PC-3 (cell line): ENCODE results near the gene YTHDC2. TPM values are rescaled to one million over a fixed set of nuclear protein-coding genes. Genes with fewer than 3 reads are reported as not detected.

ENCODE experiments used
- ATAC-seq: fragments of 200-7000 bp; cut with Tn5 transposase; 2 replicates; pipeline ENCODE4 v1.9.1; 2020; ENCODE audit warnings: mild to moderate bottlenecking, moderate library complexity
- BruUV-seq: library from RNA; stranded (reverse); fragments of 400-500 nt; replicated peaks from 2 replicates; lab custom pipeline; 2021; lab: Mats Ljungman, UMichigan
- CTCF ChIA-PET: fragments of 300-600 bp; sonication (Branson Sonifier 250); formaldehyde crosslinking; loops from one replicate; lab custom pipeline; 2022; ENCODE audit warnings: antibody characterized with exemption; lab: Charles Lee
- POLR2A ChIA-PET: fragments of 300-600 bp; sonication (Branson Sonifier 250); formaldehyde crosslinking; loops from one replicate; lab custom pipeline; 2022; ENCODE audit warnings: antibody characterized with exemption; ENCODE audit not compliant: unreplicated experiment; lab: Charles Lee
- DNase-seq: peaks from one replicate; pipeline ENCODE4 v3.0.0-alpha.2; 2015
- H2AFZ ChIP-seq: fragments of 300-600 bp; sonication (generic); 2 replicates; pipeline ENCODE4 v1.6.0; 2016; ENCODE audit warnings: antibody characterized with exemption, low read length
- H3F3A ChIP-seq: fragments of 300-600 bp; sonication (generic); one replicate; pipeline ENCODE4 v1.6.0; 2017; ENCODE audit warnings: antibody characterized with exemption, low read length, control low read depth, mild to moderate bottlenecking; ENCODE audit not compliant: unreplicated experiment
- H3K27ac ChIP-seq: fragments of 300-600 bp; sonication (generic); 2 replicates; pipeline ENCODE4 v1.5.1; 2016; ENCODE audit warnings: mild to moderate bottlenecking, low read length
- H3K27me3 ChIP-seq: fragments of 300-600 bp; sonication (generic); 2 replicates; pipeline ENCODE4 v1.6.1; 2016; ENCODE audit warnings: low read length, mixed read lengths
- H3K36me3 ChIP-seq: fragments of 300-600 bp; sonication (generic); 2 replicates; pipeline ENCODE4 v1.6.1; 2016; ENCODE audit warnings: low read depth, mixed run types, low read length, mixed read lengths
- H3K4me1 ChIP-seq: fragments of 300-600 bp; sonication (generic); 2 replicates; pipeline ENCODE4 v1.5.1; 2016; ENCODE audit warnings: low read length; ENCODE audit not compliant: insufficient read depth
- H3K4me2 ChIP-seq: fragments of 300-600 bp; sonication (generic); 2 replicates; pipeline ENCODE4 v1.6.0; 2016; ENCODE audit warnings: low read length
- H3K4me3 ChIP-seq: fragments of 300-600 bp; sonication (generic); 2 replicates; pipeline ENCODE4 v1.5.1; 2016; ENCODE audit warnings: mild to moderate bottlenecking, low read length, mixed read lengths
- H3K79me2 ChIP-seq: fragments of 300-600 bp; sonication (generic); 2 replicates; pipeline ENCODE4 v1.6.1; 2017; ENCODE audit warnings: low read length, mixed read lengths
- H3K9ac ChIP-seq: fragments of 300-600 bp; sonication (generic); 2 replicates; pipeline ENCODE4 v1.6.0; 2016; ENCODE audit warnings: mild to moderate bottlenecking, low read length
- H3K9me2 ChIP-seq: fragments of 300-600 bp; sonication (generic); replicated peaks from 2 replicates; pipeline ENCODE4 v1.6.1; 2016; ENCODE audit warnings: mixed run types, low read length, mixed read lengths
- H3K9me3 ChIP-seq: fragments of 300-600 bp; sonication (generic); 2 replicates; pipeline ENCODE4 v1.6.1; 2016; ENCODE audit warnings: low read length, mixed read lengths
- H4K20me1 ChIP-seq: fragments of 300-600 bp; sonication (generic); 2 replicates; pipeline ENCODE4 v1.6.1; 2016; ENCODE audit warnings: low read length, mixed read lengths
- EZH2 ChIP-seq: fragments of 300-600 bp; sonication (generic); IDR thresholded peaks from one replicate; pipeline ENCODE4 v1.6.1; 2017; ENCODE audit warnings: antibody characterized with exemption, mild to moderate bottlenecking, low read length; ENCODE audit not compliant: unreplicated experiment
- EZH2phosphoT487 ChIP-seq: fragments of 300-600 bp; sonication (generic); IDR thresholded peaks from 2 replicates; pipeline ENCODE4 v1.6.1; 2018; ENCODE audit warnings: mild to moderate bottlenecking, antibody characterized with exemption, low read length, borderline replicate concordance
- intact Hi-C: fragments of 100-400 bp; cut with micrococcal nuclease; formaldehyde crosslinking; loops from 2 replicates; pipeline ENCODE4 v1.9.0; 2023
- total RNA-seq: library from RNA; depleted of rRNA; stranded (reverse); fragments of >200 nt; gene quantifications from 2 replicates; pipeline ENCODE4 v1.2.3, GENCODE V29; 2014
- TF ChIP-seq, protein P1 (sequence below): fragments of 300-600 bp; sonication (generic); conservative IDR thresholded peaks from 2 replicates; pipeline ENCODE4 v1.5.1; 2017; ENCODE audit warnings: antibody characterized with exemption, low read depth, mild to moderate bottlenecking, low read length

Gene YTHDC2
- total RNA-seq, 1 experiment from 2014 or later = 20.2 TPM

DNA sequence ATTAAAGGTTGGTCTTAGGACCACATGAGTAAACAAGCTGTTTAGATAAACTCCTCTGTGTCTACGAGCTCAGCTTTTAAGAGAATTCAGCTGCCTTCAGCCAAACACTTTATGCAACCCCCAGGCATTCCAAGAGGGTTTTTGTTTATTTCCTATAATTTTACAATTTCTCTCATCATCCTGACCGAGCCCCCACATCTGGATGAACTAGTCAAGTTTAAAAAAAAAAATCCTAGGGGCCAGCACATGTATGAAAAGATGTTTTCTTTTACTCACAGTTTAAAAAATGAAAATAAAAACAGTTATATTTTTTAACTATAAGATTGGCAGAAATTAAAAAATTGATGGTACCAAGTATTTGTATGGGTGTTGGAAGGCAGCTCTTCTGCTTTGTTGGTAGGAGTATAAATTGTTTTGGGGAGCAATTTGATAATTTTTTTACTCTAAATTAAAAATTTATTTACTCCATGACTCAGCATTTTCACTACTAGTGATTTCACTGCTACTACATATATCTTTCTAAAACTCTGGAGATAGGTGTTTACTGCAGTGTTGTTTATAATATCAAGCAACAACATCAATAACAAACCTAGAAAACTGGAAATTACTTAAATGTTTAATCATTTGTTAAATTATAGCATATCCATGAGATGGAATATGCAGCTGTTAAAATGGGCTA is 18.1 kb downstream of the YTHDC2 start:
- no peak overlapping the region for H2AFZ ChIP-seq
- ChIA-PET POLR2A (no interaction called here), CTCF (interaction anchor here (0.6 kb wide), 1 partner anchor 536 kb away, joined by 3 read pairs; no protein-coding TSS in a partner anchor)
- no peaks in the 10 kb centered on the region for H4K20me1 ChIP-seq
- no peaks in the 10 kb centered on the region for H3K9me2 ChIP-seq
- no peak for TF ChIP-seq EZH2phosphoT487
- no peak for TF ChIP-seq EZH2
- H3K79me2 ChIP-seq = no peaks in the 10 kb centered on the region
- 0 out of 2 replicates have a peak, but pooled peaks cover 14% of the 10 kb centered on the region for H3K36me3 ChIP-seq
- intact Hi-C loops = no loop called here
- no peak overlapping the region for H3K9ac ChIP-seq
- no peaks in the 10 kb centered on the region for H3F3A ChIP-seq
- H3K4me1 ChIP-seq = no peaks in the 10 kb centered on the region
- no peak overlapping the region for H3K4me3 ChIP-seq
- no peak overlapping the region for H3K4me2 ChIP-seq
- H3K27ac ChIP-seq = no peak overlapping the region
- ATAC-seq = no peak
- DNase-seq = no peak
- BruUV-seq = no TSS peak
- H3K9me3 ChIP-seq = no peaks in the 10 kb centered on the region
- no peaks in the 10 kb centered on the region for H3K27me3 ChIP-seq

DNA sequence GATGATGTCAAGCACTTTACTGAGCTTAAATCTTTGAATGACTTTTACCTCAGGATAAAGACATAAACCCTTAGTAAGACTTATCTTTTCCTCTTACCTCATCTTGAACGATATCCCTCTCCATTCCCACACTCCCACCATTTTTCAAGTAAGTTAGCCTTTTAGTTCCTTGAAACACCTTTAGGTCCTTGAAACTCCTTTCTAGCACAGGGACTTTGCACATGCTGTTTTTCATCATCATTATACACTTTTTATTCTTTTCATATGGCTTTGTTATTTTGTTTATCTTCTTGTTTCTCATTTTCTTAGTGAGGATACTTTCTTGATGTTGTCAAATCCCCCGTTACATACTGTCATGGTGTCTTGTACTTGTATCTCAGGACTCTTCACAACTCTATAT is 24.8 kb downstream of the YTHDC2 start:
- intact Hi-C loops = no loop called here
- Histone ChIP-seq H3K9me2 (no peaks in the 10 kb centered on the region), H3K79me2 (no peaks in the 10 kb centered on the region), H3K9me3 (no peaks in the 10 kb centered on the region), H3F3A (no peaks in the 10 kb centered on the region), H3K9ac (no peak overlapping the region), H3K36me3 (peaks cover 28% of the 10 kb centered on the region), H3K4me3 (no peak overlapping the region), H3K27me3 (no peaks in the 10 kb centered on the region), H4K20me1 (no peaks in the 10 kb centered on the region), H3K4me2 (no peak overlapping the region), H3K4me1 (no peaks in the 10 kb centered on the region), H2AFZ (no peak overlapping the region), H3K27ac (no peak overlapping the region)
- ATAC-seq = no peak
- ChIA-PET CTCF (no interaction called here), POLR2A (no interaction called here)
- DNase-seq = no peak
- BruUV-seq = no TSS peak
- TF ChIP-seq EZH2phosphoT487 (no peak), EZH2 (no peak)
- TF ChIP-seq, protein P1, sequence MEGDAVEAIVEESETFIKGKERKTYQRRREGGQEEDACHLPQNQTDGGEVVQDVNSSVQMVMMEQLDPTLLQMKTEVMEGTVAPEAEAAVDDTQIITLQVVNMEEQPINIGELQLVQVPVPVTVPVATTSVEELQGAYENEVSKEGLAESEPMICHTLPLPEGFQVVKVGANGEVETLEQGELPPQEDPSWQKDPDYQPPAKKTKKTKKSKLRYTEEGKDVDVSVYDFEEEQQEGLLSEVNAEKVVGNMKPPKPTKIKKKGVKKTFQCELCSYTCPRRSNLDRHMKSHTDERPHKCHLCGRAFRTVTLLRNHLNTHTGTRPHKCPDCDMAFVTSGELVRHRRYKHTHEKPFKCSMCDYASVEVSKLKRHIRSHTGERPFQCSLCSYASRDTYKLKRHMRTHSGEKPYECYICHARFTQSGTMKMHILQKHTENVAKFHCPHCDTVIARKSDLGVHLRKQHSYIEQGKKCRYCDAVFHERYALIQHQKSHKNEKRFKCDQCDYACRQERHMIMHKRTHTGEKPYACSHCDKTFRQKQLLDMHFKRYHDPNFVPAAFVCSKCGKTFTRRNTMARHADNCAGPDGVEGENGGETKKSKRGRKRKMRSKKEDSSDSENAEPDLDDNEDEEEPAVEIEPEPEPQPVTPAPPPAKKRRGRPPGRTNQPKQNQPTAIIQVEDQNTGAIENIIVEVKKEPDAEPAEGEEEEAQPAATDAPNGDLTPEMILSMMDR = no peak

DNA sequence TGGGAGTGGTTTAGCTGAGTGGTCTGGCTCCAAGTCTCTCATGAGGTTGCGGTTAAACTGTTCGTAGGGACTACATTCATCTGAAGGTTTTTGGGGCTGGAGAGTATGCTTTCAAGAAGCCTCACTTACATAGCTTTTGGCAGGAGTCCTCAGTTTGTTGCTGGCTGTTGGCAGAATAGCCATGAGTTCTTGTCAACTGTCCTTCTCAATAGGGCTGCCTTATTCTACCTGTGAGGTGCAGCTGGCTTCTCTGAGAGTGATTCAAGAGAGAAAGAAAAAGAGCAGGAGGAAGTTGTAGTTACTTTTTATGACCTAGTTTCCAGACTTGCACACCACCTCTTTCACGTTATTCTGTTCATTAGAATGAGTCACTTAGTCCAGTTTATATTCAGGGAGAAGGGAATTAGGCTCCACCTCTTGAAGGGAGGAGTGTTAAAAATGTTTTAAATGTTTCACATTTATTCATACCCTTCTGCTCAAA is 33.2 kb downstream of the YTHDC2 start:
- TF ChIP-seq, protein P1 = no peak
- TF ChIP-seq EZH2phosphoT487 (no peak), EZH2 (no peak)
- ATAC-seq = peak; percentile 94
- intact Hi-C loops = no loop called here

More for the DNA sequence above, 33.2 kb downstream of the YTHDC2 start:
- ChIA-PET CTCF (no interaction called here), POLR2A (no interaction called here)
- H3K4me2 ChIP-seq = peak overlapping the region; percentile 7; the same call in 1 of the 2 replicates
- no peak overlapping the region for H2AFZ ChIP-seq
- peak; percentile 53 for DNase-seq
- no peaks in the 10 kb centered on the region for H3K79me2 ChIP-seq
- peaks cover 18% of the 10 kb centered on the region for H3K36me3 ChIP-seq
- no peak overlapping the region for H3K9ac ChIP-seq
- no peaks in the 10 kb centered on the region for H3K9me3 ChIP-seq
- peaks cover 7% of the 10 kb centered on the region for H3K4me1 ChIP-seq
- H3K9me2 ChIP-seq = no peaks in the 10 kb centered on the region
- no peak overlapping the region for H3K27ac ChIP-seq
- no peaks in the 10 kb centered on the region for H4K20me1 ChIP-seq
- no peaks in the 10 kb centered on the region for H3F3A ChIP-seq
- no peak overlapping the region for H3K4me3 ChIP-seq
- H3K27me3 ChIP-seq = no peaks in the 10 kb centered on the region
- BruUV-seq = no TSS peak
